Heart left ventricle (tissue), 16 donors: ENCODE measurements around the gene INO80. TPM values are rescaled to one million over a fixed set of nuclear protein-coding genes. Genes with fewer than 3 reads are reported as not detected.

Experiments
- ATAC-seq, 4 donors: fragments of 200-7000 bp; cut with Tn5 transposase; one replicate each; pipeline ENCODE4 v1.9.1; 2020 to 2022; ENCODE audit warnings: moderate library complexity in 4 of 4, mild to moderate bottlenecking in 3 of 4, moderate number of reproducible peaks in 1 of 4
- DNase-seq, 5 donors: peaks; one replicate each; pipeline ENCODE4 v3.0.0-alpha.2; 2020
- H3K27ac ChIP-seq, 12 donors: fragments of 200-600 bp; sonication (generic) in 4 of 12; one replicate each; pipeline versions ENCODE4 v1.5.0 to v1.8.0; 2016 to 2022; ENCODE audit warnings: mild to moderate bottlenecking in 2 of 12
- H3K27me3 ChIP-seq, 9 donors: fragments of 200-600 bp; sonication (generic) in 2 of 9; one replicate each; pipeline versions ENCODE4 v1.5.1 to v1.8.0; 2016 to 2022; ENCODE audit warnings: mild to moderate bottlenecking in 3 of 9
- H3K36me3 ChIP-seq, 9 donors: fragments of 200-600 bp; sonication (generic) in 2 of 9; one replicate each; pipeline versions ENCODE4 v1.5.0 to v1.8.0; 2018 to 2022; ENCODE audit warnings: mild to moderate bottlenecking in 2 of 9
- H3K4me1 ChIP-seq, 12 donors: fragments of 200-600 bp; sonication (generic) in 4 of 12; one replicate each; pipeline versions ENCODE4 v1.5.0 to v1.8.0; 2016 to 2022; ENCODE audit warnings: mild to moderate bottlenecking in 3 of 12
- H3K4me3 ChIP-seq, 12 donors: fragments of 200-600 bp; sonication (generic) in 4 of 12; one replicate each; pipeline versions ENCODE4 v1.5.0 to v1.8.0; 2017 to 2022; ENCODE audit warnings: mild to moderate bottlenecking in 9 of 12, moderate library complexity in 4 of 12
- H3K9me3 ChIP-seq, 12 donors: fragments of 200-600 bp; sonication (generic) in 4 of 12; one replicate each; pipeline versions ENCODE4 v1.5.0 to v1.8.0; 2016 to 2022; ENCODE audit warnings: mild to moderate bottlenecking in 1 of 12
- CTCF ChIP-seq, 12 donors: fragments of 200-600 bp; sonication (generic) in 4 of 12; IDR thresholded peaks; one replicate each; pipeline versions ENCODE4 v1.5.0 to v1.8.0; 2018 to 2022; ENCODE audit warnings: antibody characterized with exemption in 12 of 12, mild to moderate bottlenecking in 5 of 12
- POLR2A ChIP-seq, 2 donors: fragments of 450-650 bp; IDR thresholded peaks; one replicate each; pipeline ENCODE4 v1.6.1; 2017; ENCODE audit warnings: antibody characterized with exemption in 2 of 2, mild to moderate bottlenecking in 2 of 2, moderate library complexity in 2 of 2
- WGBS, 4 donors: extraction: QIAGEN DNeasy Blood & Tissue Kit in 2 of 4; methylation state at CpG; one replicate each; pipeline versions ENCODE4 v1.1.5 to v1.1.7; 2013 to 2018; 5-methylcytosine and 5-hydroxymethylcytosine counted together
- intact Hi-C, 10 donors: fragments of 100-400 bp; cut with DNase I; formaldehyde crosslinking; loops; one replicate each; pipeline versions ENCODE4 v1.11.1 to v1.14.2; 2022
- polyA plus RNA-seq, 2 donors: library from polyadenylated mRNA; stranded (reverse); fragments of 200-250 nt; gene quantifications; one replicate each; pipeline ENCODE4 v1.2.3, GENCODE V29; 2013
- total RNA-seq, 9 donors: library from RNA; depleted of rRNA in 2 of 9; stranded (reverse); fragments of >200 nt in 2 of 9; fragmentation: NEBNext Ultra II Directional in 3 of 9; extraction: Animal tissue kit (Norgen Biotek cat#: 25700) in 3 of 9; gene quantifications; one replicate each; pipeline versions ENCODE4 v1.1.0 to v1.2.4, GENCODE V29; 2016 to 2023
- donor health status: ischemic (EF 13 %, LVEDD 7.1; RV severe dilation, severe dysfunction).
- donor health status: healthy with polysubstance abuse.
- donor health status: DM: no; HTN: yes; CAD: no.
- donor health status: DM: no; HTN: no; CAD: no.
- donor health status: ischemic (EF 25% LVEDD 6.9; RV normal size, moderate dysfunction).
- donor health status: ischemic (EF 25% LVEDD 5.7; RV mildly dilated, moderate dysfunction).
- donor health status: healthy.
- donor health status: DM: yes; HTN: yes; CAD: no.
- donor health status: ischemic (EF 35%, LVEDD 5.7; RV mildly dilated, moderate dysfunction).
- donor health status: nonischemic (EF 11% LVEDD 7.7; RV severe dilation, severe dysfunction).
- donor health status: DM: yes; HTN: yes; CAD: no.
- donor health status: PGD.
- donor health status: ischemic (EF 29% LVEDD 5.4; RV normal size, mild dysfunction).
- donor health status: nonischemic (EF 23%, LVEDD 6.1; RV moderate dilation, normal function).

Gene INO80
- total and polyA plus RNA-seq, 11 donors, result 4.7 to 20.9 (median 12.6) TPM

- peaks cover 0 to 59% (median 11%) of the 10 kb centered on the region in 9 donors for H3K36me3 ChIP-seq
- H3K4me3 ChIP-seq, result peak overlapping the region in 9 of 12 donors; percentile 1 to 85 (median 56)
- peak in 2 of 5 donors; percentile 38 to 60 for DNase-seq
- ATAC-seq, result peak in 3 of 4 donors; percentile 2 to 33 (median 14)
- intact Hi-C loops, result no loop called here
- H3K27me3 ChIP-seq, result peaks cover 0 to under 1% (median 0%) of the 10 kb centered on the region in 9 donors
- peaks cover 7 to 86% (median 56%) of the 10 kb centered on the region in 12 donors for H3K4me1 ChIP-seq
- WGBS, 4 donors, result 50 to 65% (median 58%) methylated on average over 17 to 19 of the region's 19 CpGs
- H3K27ac ChIP-seq, result peak overlapping the region; percentile 47 to 96 (median 71)
- TF ChIP-seq CTCF (IDR thresholded peaks at IDR 0.05) (peak in 11 of 12 donors; percentile 16 to 50 (median 32)), POLR2A (IDR thresholded peaks at IDR 0.05) (no peak)
- H3K9me3 ChIP-seq, result no peaks in the 10 kb centered on the region
Observed at GRCh38 chr15:40937762-40938535, 178.1 kb downstream of the INO80 start.

GRCh38 chr15:40936709-40937666 is 179.1 kb downstream of the INO80 start:
- Histone ChIP-seq H3K4me1 (peaks cover 7 to 77% (median 47%) of the 10 kb centered on the region in 12 donors), H3K27me3 (peaks cover 0 to 9% (median 0%) of the 10 kb centered on the region in 9 donors), H3K36me3 (peaks cover 0 to 68% (median 11%) of the 10 kb centered on the region in 9 donors), H3K27ac (peak overlapping the region; percentile 12 to 96 (median 71)), H3K9me3 (no peaks in the 10 kb centered on the region), H3K4me3 (peak overlapping the region in 10 of 12 donors; percentile 9 to 85 (median 46))
- intact Hi-C loops, result no loop called here
- 42 to 63% (median 59%) methylated on average over 15 of the region's 15 CpGs for WGBS, 4 donors
- DNase-seq, result peak in 2 of 5 donors; percentile 36 to 62
- peak in 6 of 12 donors; percentile 21 to 39 (median 29) for TF ChIP-seq CTCF (IDR thresholded peaks at IDR 0.05)
- TF ChIP-seq POLR2A (IDR thresholded peaks at IDR 0.05), result no peak
- ATAC-seq, result peak; percentile 6 to 69 (median 36)

- WGBS, 4 donors, result 72 to 82% (median 79%) methylated on average over 29 to 31 of the region's 31 CpGs
- Histone ChIP-seq H3K9me3 (no peaks in the 10 kb centered on the region), H3K27ac (peak overlapping the region in 11 of 12 donors; percentile 10 to 96 (median 69)), H3K4me1 (peaks cover 7 to 75% (median 48%) of the 10 kb centered on the region in 12 donors), H3K27me3 (peaks cover 0 to 16% (median 0%) of the 10 kb centered on the region in 9 donors), H3K36me3 (peaks cover 0 to 75% (median 11%) of the 10 kb centered on the region in 9 donors), H3K4me3 (peak overlapping the region in 10 of 12 donors; percentile 1 to 85 (median 46))
- TF ChIP-seq CTCF (IDR thresholded peaks at IDR 0.05) (no peak), POLR2A (IDR thresholded peaks at IDR 0.05) (no peak)
- DNase-seq, result no peak
- intact Hi-C loops, result no loop called here
- ATAC-seq, result no peak
Observed at GRCh38 chr15:40936234-40936708, 179.8 kb downstream of the INO80 start.
